Measurements from ENCODE around the gene MYRIP. TPM values are rescaled to one million over a fixed set of nuclear protein-coding genes. Genes with fewer than 3 reads are reported as not detected.

The MYRIP gene
- total RNA-seq, 1 experiment from 2014 or later, result 0.44 TPM

DNA sequence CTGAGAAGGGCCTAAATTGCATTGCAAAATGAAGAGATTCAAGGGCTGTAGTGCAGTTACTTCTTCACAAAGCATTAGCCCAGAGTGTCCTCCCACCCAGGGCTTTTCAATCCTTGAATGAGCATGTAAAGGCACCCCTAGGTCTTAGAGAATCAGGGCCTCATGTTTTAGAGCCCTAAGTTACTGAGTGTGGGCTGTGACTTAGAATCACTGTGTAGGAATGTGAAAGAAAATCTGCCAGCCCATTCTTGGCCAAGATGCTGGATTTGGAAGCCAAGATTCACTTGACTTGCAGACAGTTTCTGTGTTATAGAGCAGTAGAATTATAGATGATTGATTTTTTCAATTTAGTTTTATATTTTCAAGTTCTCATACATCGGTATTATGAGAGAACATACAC lies 153.2 kb downstream of the MYRIP start:
- Histone ChIP-seq H3K79me2 (ENCODE audit: insufficient read depth, low read length) (no peaks in the 10 kb centered on the region), H3K9me3 (ENCODE audit: control insufficient read depth in 1 of 2, insufficient read depth in 1 of 2, low read depth in 1 of 2, low read length in 2 of 2) (no peaks in the 10 kb centered on the region), H3K4me1 (ENCODE audit: control insufficient read depth in 1 of 2, insufficient read depth in 2 of 2, low read length in 2 of 2) (no peaks in the 10 kb centered on the region), H2AFZ (ENCODE audit: low read depth, low read length, poor library complexity, severe bottlenecking) (no peak overlapping the region), H3K36me3 (ENCODE audit: control insufficient read depth in 1 of 2, insufficient read depth in 2 of 2, low read length in 2 of 2) (no peaks in the 10 kb centered on the region), H3K4me3 (replicated peaks in 1 of 2; ENCODE audit: low read depth in 1 of 2, low read length in 2 of 2) (no peak overlapping the region), H3K4me2 (ENCODE audit: low read length) (no peak overlapping the region), H3K9me2 (ENCODE audit: insufficient read depth) (no peaks in the 10 kb centered on the region; the same call in 1 of the 2 replicates), H3K27me3 (ENCODE audit: insufficient read depth, low read length) (no peaks in the 10 kb centered on the region), H3K9ac (ENCODE audit: low read length) (no peak overlapping the region), H3K27ac (ENCODE audit: low read depth, low read length) (no peak overlapping the region), H4K20me1 (ENCODE audit: insufficient read depth) (no peaks in the 10 kb centered on the region)
- no peak for ATAC-seq
- no TSS peak for BruUV-seq (replicated peaks)
- DNase-seq (ENCODE audit: low read depth, low spot score), result no peak
- CTCF ChIA-PET, result no interaction called here
- intact Hi-C loops (cut with micrococcal nuclease), result no loop called here
- POLR2A ChIA-PET, result no interaction called here
- RAD21 ChIA-PET (ENCODE audit: low non-redundant PET in 1 of 2, low total read pairs in 2 of 2, uncharacterized antibody in 2 of 2, unreplicated experiment in 2 of 2), result no interaction called here
- TF ChIP-seq ELF1 (IDR thresholded peaks at IDR 0.05; ENCODE audit: borderline replicate concordance, low read depth), result no peak
- TF ChIP-seq EGR1 (IDR thresholded peaks at IDR 0.05; ENCODE audit: low read depth), result no peak
- TF ChIP-seq YY1 (IDR thresholded peaks at IDR 0.05; ENCODE audit: extremely low read depth, insufficient replicate concordance, low read depth, low read length), result no peak
- no peak for TF ChIP-seq JUND (IDR thresholded peaks at IDR 0.05)
- no peak for TF ChIP-seq SIN3A (IDR thresholded peaks at IDR 0.05; ENCODE audit: low read depth)
- TF ChIP-seq, protein P1, sequence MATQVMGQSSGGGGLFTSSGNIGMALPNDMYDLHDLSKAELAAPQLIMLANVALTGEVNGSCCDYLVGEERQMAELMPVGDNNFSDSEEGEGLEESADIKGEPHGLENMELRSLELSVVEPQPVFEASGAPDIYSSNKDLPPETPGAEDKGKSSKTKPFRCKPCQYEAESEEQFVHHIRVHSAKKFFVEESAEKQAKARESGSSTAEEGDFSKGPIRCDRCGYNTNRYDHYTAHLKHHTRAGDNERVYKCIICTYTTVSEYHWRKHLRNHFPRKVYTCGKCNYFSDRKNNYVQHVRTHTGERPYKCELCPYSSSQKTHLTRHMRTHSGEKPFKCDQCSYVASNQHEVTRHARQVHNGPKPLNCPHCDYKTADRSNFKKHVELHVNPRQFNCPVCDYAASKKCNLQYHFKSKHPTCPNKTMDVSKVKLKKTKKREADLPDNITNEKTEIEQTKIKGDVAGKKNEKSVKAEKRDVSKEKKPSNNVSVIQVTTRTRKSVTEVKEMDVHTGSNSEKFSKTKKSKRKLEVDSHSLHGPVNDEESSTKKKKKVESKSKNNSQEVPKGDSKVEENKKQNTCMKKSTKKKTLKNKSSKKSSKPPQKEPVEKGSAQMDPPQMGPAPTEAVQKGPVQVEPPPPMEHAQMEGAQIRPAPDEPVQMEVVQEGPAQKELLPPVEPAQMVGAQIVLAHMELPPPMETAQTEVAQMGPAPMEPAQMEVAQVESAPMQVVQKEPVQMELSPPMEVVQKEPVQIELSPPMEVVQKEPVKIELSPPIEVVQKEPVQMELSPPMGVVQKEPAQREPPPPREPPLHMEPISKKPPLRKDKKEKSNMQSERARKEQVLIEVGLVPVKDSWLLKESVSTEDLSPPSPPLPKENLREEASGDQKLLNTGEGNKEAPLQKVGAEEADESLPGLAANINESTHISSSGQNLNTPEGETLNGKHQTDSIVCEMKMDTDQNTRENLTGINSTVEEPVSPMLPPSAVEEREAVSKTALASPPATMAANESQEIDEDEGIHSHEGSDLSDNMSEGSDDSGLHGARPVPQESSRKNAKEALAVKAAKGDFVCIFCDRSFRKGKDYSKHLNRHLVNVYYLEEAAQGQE (IDR thresholded peaks at IDR 0.05; ENCODE audit: low read depth), result no peak
- TF ChIP-seq CEBPB (IDR thresholded peaks at IDR 0.05; ENCODE audit: low read depth), result no peak
- TF ChIP-seq CBX3 (IDR thresholded peaks at IDR 0.05; ENCODE audit: low read depth), result no peak
- TF ChIP-seq ZNF274 (IDR thresholded peaks at IDR 0.05; ENCODE audit: low read depth, low read length), result no peak
- TF ChIP-seq EZH2 (IDR thresholded peaks at IDR 0.05), result no peak
- no peak for TF ChIP-seq FOSL1 (IDR thresholded peaks at IDR 0.05; ENCODE audit: low read depth)
- no peak for TF ChIP-seq POLR2A (IDR thresholded peaks at IDR 0.05; ENCODE audit: borderline replicate concordance, extremely low read depth, insufficient read depth, insufficient read length)
- TF ChIP-seq, protein P2, sequence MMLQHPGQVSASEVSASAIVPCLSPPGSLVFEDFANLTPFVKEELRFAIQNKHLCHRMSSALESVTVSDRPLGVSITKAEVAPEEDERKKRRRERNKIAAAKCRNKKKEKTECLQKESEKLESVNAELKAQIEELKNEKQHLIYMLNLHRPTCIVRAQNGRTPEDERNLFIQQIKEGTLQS (IDR thresholded peaks at IDR 0.05), result no peak
- TF ChIP-seq, protein P3, sequence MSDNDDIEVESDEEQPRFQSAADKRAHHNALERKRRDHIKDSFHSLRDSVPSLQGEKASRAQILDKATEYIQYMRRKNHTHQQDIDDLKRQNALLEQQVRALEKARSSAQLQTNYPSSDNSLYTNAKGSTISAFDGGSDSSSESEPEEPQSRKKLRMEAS (IDR thresholded peaks at IDR 0.05), result no peak
- TF ChIP-seq, protein P4, sequence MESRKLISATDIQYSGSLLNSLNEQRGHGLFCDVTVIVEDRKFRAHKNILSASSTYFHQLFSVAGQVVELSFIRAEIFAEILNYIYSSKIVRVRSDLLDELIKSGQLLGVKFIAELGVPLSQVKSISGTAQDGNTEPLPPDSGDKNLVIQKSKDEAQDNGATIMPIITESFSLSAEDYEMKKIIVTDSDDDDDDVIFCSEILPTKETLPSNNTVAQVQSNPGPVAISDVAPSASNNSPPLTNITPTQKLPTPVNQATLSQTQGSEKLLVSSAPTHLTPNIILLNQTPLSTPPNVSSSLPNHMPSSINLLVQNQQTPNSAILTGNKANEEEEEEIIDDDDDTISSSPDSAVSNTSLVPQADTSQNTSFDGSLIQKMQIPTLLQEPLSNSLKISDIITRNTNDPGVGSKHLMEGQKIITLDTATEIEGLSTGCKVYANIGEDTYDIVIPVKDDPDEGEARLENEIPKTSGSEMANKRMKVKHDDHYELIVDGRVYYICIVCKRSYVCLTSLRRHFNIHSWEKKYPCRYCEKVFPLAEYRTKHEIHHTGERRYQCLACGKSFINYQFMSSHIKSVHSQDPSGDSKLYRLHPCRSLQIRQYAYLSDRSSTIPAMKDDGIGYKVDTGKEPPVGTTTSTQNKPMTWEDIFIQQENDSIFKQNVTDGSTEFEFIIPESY (IDR thresholded peaks at IDR 0.05; ENCODE audit: extremely low read depth, insufficient replicate concordance, low read length), result no peak
- no peak for TF ChIP-seq EZH2phosphoT487 (IDR thresholded peaks at IDR 0.05; ENCODE audit: borderline replicate concordance)
- TF ChIP-seq, protein P5, sequence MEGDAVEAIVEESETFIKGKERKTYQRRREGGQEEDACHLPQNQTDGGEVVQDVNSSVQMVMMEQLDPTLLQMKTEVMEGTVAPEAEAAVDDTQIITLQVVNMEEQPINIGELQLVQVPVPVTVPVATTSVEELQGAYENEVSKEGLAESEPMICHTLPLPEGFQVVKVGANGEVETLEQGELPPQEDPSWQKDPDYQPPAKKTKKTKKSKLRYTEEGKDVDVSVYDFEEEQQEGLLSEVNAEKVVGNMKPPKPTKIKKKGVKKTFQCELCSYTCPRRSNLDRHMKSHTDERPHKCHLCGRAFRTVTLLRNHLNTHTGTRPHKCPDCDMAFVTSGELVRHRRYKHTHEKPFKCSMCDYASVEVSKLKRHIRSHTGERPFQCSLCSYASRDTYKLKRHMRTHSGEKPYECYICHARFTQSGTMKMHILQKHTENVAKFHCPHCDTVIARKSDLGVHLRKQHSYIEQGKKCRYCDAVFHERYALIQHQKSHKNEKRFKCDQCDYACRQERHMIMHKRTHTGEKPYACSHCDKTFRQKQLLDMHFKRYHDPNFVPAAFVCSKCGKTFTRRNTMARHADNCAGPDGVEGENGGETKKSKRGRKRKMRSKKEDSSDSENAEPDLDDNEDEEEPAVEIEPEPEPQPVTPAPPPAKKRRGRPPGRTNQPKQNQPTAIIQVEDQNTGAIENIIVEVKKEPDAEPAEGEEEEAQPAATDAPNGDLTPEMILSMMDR (IDR thresholded peaks at IDR 0.05 in 2 of 3, conservative IDR thresholded peaks at IDR 0.05 in 1 of 3; ENCODE audit: borderline replicate concordance in 1 of 3, insufficient read depth in 1 of 3, low read depth in 2 of 3, low read length in 2 of 3), result no peak
- TF ChIP-seq TCF7L2 (IDR thresholded peaks at IDR 0.05; ENCODE audit: borderline replicate concordance, extremely low read depth, insufficient read depth, insufficient read length), result no peak

Data from HCT116 (cell line).